CD14-positive monocyte (primary cell): ENCODE measurements around the gene DRGX. TPM values are rescaled to one million over a fixed set of nuclear protein-coding genes. Genes with fewer than 3 reads are reported as not detected.
A peak's percentile ranks its signal among the peaks of the same experiment; 100 is the strongest.

ENCODE experiments used
- DNase-seq, 3 donors: peaks; one replicate each; pipeline ENCODE4 v3.0.0-alpha.2; 2011 to 2022
- H2AFZ ChIP-seq: 2 replicates; pipeline ENCODE4 v1.6.0; 2012; ENCODE audit warnings: mild to moderate bottlenecking, low read depth, low read length, inconsistent platforms; ENCODE audit not compliant: insufficient read depth, poor library complexity, severe bottlenecking
- H3K27ac ChIP-seq, 2 donors: 1 replicate in 1 of 2; 2 replicates in 1 of 2; pipeline ENCODE4 v1.5.1; 2012 to 2013; ENCODE audit warnings: low read length in 2 of 2, control low read depth in 1 of 2, inconsistent platforms in 1 of 2, low read depth in 1 of 2, mild to moderate bottlenecking in 1 of 2
- H3K27me3 ChIP-seq, 2 donors: one replicate each; pipeline versions ENCODE4 v1.6.0 to v1.6.1; 2011 to 2013; ENCODE audit warnings: low read length in 2 of 2; ENCODE audit not compliant: control insufficient read depth in 2 of 2, insufficient read depth in 2 of 2
- H3K36me3 ChIP-seq, 2 donors: replicated peaks in 1 of 2; 1 replicate in 1 of 2; 2 replicates in 1 of 2; pipeline versions ENCODE4 v1.5.1 to v1.6.1; 2012 to 2013; ENCODE audit warnings: low read length in 2 of 2, control low read depth in 1 of 2, inconsistent platforms in 1 of 2, mild to moderate bottlenecking in 1 of 2; ENCODE audit not compliant: insufficient read depth in 2 of 2, control insufficient read depth in 1 of 2
- H3K4me1 ChIP-seq, 2 donors: 1 replicate in 1 of 2; 2 replicates in 1 of 2; pipeline versions ENCODE4 v1.5.1 to v1.6.1; 2012 to 2013; ENCODE audit warnings: low read length in 2 of 2, control low read depth in 1 of 2, inconsistent platforms in 1 of 2, mild to moderate bottlenecking in 1 of 2, moderate library complexity in 1 of 2; ENCODE audit not compliant: insufficient read depth in 2 of 2, control insufficient read depth in 1 of 2
- H3K4me2 ChIP-seq: replicated peaks from 2 replicates; pipeline ENCODE3; 2012; ENCODE audit warnings: low read length, moderate library complexity, mild to moderate bottlenecking; ENCODE audit not compliant: poor library complexity, severe bottlenecking; ENCODE audit errors: extremely low read depth
- H3K4me3 ChIP-seq, 3 experiments: fragments of 200-600 bp in 1 of 3; sonication (generic) in 1 of 3; replicated peaks in 1 of 3; 1 replicate in 2 of 3; 2 replicates in 1 of 3; pipeline ENCODE4 v1.5.1; 2011 to 2013; ENCODE audit warnings: low read length in 3 of 3, mild to moderate bottlenecking in 3 of 3, control low read depth in 2 of 3, low read depth in 2 of 3, inconsistent platforms in 1 of 3, moderate library complexity in 1 of 3
- H3K79me2 ChIP-seq: 2 replicates; pipeline ENCODE4 v1.6.0; 2012; ENCODE audit warnings: mild to moderate bottlenecking, control low read depth, inconsistent platforms, low read length, moderate library complexity; ENCODE audit not compliant: insufficient read depth
- H3K9ac ChIP-seq: 2 replicates; pipeline ENCODE4 v1.6.0; 2017; ENCODE audit warnings: low read length, mild to moderate bottlenecking; ENCODE audit not compliant: insufficient read depth, poor library complexity, severe bottlenecking
- H3K9me3 ChIP-seq, 2 donors: replicated peaks in 1 of 2; 1 replicate in 1 of 2; 2 replicates in 1 of 2; pipeline versions ENCODE4 v1.5.1 to v1.6.1; 2012 to 2013; ENCODE audit warnings: low read length in 2 of 2, control low read depth in 1 of 2; ENCODE audit not compliant: control insufficient read depth in 1 of 2, insufficient read depth in 1 of 2
- H4K20me1 ChIP-seq: 2 replicates; pipeline ENCODE4 v1.6.0; 2012; ENCODE audit warnings: mild to moderate bottlenecking, low read length, control low read depth, moderate library complexity; ENCODE audit not compliant: insufficient read depth
- H3K27ac Mint-ChIP-seq, 7 donors: one replicate each; pipeline ENCODE4 v1.8.0; 2020; ENCODE audit warnings: mild to moderate bottlenecking in 7 of 7, mixed read lengths in 7 of 7, moderate library complexity in 6 of 7, inconsistent platforms in 2 of 7
- H3K27me3 Mint-ChIP-seq, 3 donors: one replicate each; pipeline ENCODE4 v1.8.0; 2021 to 2022; ENCODE audit warnings: low read depth in 3 of 3, mild to moderate bottlenecking in 3 of 3, mixed read lengths in 3 of 3, moderate library complexity in 3 of 3, inconsistent platforms in 1 of 3
- H3K36me3 Mint-ChIP-seq, 2 donors: one replicate each; pipeline ENCODE4 v1.8.0; 2020; ENCODE audit warnings: mixed read lengths in 2 of 2, inconsistent platforms in 1 of 2, mild to moderate bottlenecking in 1 of 2
- H3K4me1 Mint-ChIP-seq: one replicate; pipeline ENCODE4 v1.8.0; 2020; ENCODE audit warnings: mild to moderate bottlenecking, mixed read lengths
- H3K4me3 Mint-ChIP-seq, 2 donors: one replicate each; pipeline ENCODE4 v1.8.0; 2020; ENCODE audit warnings: mild to moderate bottlenecking in 2 of 2, mixed read lengths in 2 of 2, moderate library complexity in 1 of 2
- H3K9me3 Mint-ChIP-seq, 7 donors: one replicate each; pipeline ENCODE4 v1.8.0; 2020 to 2022; ENCODE audit warnings: mixed read lengths in 7 of 7, mild to moderate bottlenecking in 6 of 7, moderate library complexity in 6 of 7, inconsistent platforms in 2 of 7
- CTCF ChIP-seq: fragments of 200-600 bp; IDR thresholded peaks from one replicate; pipeline ENCODE4 v1.8.0; 2022; ENCODE audit warnings: antibody characterized with exemption, mild to moderate bottlenecking
- WGBS: methylation state at CpG from one replicate; pipeline ENCODE4 v1.1.5; 2013; ENCODE audit warnings: missing lambda C conversion rate; ENCODE audit not compliant: insufficient coverage; 5-methylcytosine and 5-hydroxymethylcytosine counted together
- intact Hi-C, 2 donors: fragments of 100-400 bp; cut with micrococcal nuclease; formaldehyde crosslinking; loops; one replicate each; pipeline versions ENCODE4 v1.15.0 to v1.15.1; 2023
- polyA plus RNA-seq, 3 donors: library from polyadenylated mRNA; depleted of rRNA in 1 of 3; unstranded in 2 of 3; stranded (reverse) in 1 of 3; fragments of 300-500 nt in 2 of 3; fragments of >200 nt in 1 of 3; fragmentation: Illumina TruSeq in 2 of 3; gene quantifications; 1 replicate in 2 of 3; 2 replicates in 1 of 3; pipeline ENCODE4 v1.2.3, GENCODE V29; 2012 to 2021

DRGX gene
- polyA plus RNA-seq, 3 donors: not detected

- H3K4me1 Mint-ChIP-seq: no peaks in the 10 kb centered on the region
- no peak overlapping the region for H3K27ac Mint-ChIP-seq
- no peaks in the 10 kb centered on the region for H3K9me3 Mint-ChIP-seq
- H3K27me3 Mint-ChIP-seq: peaks cover 7 to 23% (median 11%) of the 10 kb centered on the region in 3 donors
- H3K4me2 ChIP-seq: no peak overlapping the region
- peak overlapping the region in 1 of 2 donors; percentile 22 for H3K4me3 Mint-ChIP-seq
- H3K27ac ChIP-seq: no peak overlapping the region
- no peak overlapping the region for H3K9ac ChIP-seq
- H4K20me1 ChIP-seq: no peaks in the 10 kb centered on the region
- H3K4me1 ChIP-seq: no peaks in the 10 kb centered on the region
- 56% methylated on average over 1 of the region's 4 CpGs for WGBS
- no peak overlapping the region for H3K4me3 ChIP-seq
- no peaks in the 10 kb centered on the region for H3K27me3 ChIP-seq
- intact Hi-C loops: loop anchor here in 1 of 2 donors (10.0 kb wide), 2 partner anchors 305 to 425 kb away; no protein-coding TSS in a partner anchor
- TF ChIP-seq CTCF: no peak
- H3K36me3 ChIP-seq: no peaks in the 10 kb centered on the region
- no peak overlapping the region for H2AFZ ChIP-seq
- no peaks in the 10 kb centered on the region for H3K79me2 ChIP-seq
- no peaks in the 10 kb centered on the region for H3K36me3 Mint-ChIP-seq
- no peak for DNase-seq
- no peaks in the 10 kb centered on the region for H3K9me3 ChIP-seq
Observed at GRCh38 chr10:49409755-49410154, 13.9 kb upstream of the DRGX start.

DNA sequence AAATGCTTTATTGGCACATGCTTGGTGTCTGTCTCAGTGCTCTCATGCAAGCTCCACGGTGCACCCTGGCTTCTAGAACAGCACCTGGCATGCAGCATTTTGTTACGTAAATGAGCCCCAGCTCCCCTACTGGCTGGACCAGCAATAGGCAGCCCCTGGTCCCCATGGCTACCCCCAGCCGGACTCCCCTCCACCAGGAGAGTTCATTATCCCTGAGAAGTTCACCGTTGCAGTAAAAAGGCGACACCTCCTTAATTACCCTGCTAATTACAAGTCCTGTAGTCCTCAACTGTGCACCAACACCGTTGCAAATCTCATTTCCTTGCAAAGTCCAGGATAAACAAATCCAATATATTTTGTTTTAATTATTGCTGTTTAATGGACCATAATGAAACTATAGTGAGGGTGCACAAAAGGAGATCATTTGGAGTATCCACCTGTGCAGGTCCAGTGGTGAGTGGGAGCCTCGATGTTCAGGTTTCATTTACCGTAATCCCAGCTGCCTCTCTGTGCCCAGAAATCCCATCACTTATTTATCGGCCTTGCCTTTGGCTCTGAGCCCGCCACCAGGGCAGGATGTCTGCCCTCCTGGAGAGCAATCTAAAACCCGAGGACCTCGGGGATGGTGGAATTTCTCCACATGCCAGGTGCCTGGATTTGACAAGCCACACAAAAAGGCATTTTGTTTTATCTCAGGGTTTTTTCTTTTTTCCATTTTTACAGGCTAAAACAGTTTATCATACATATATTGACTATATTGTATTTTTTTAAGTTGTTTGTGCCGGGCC, 12.8 kb upstream of the DRGX start:
- 68% methylated on average over 3 of the region's 13 CpGs for WGBS

More for the DNA sequence above, 12.8 kb upstream of the DRGX start:
- Histone ChIP-seq H3K4me3 (no peak overlapping the region), H3K9ac (no peak overlapping the region), H2AFZ (no peak overlapping the region), H3K4me1 (no peaks in the 10 kb centered on the region), H3K4me2 (no peak overlapping the region), H3K27ac (no peak overlapping the region), H4K20me1 (no peaks in the 10 kb centered on the region), H3K36me3 (no peaks in the 10 kb centered on the region), H3K9me3 (no peaks in the 10 kb centered on the region), H3K27me3 (no peaks in the 10 kb centered on the region), H3K79me2 (no peaks in the 10 kb centered on the region)
- Mint-ChIP-seq H3K4me3 (no peak overlapping the region), H3K27me3 (peaks cover 8 to 27% (median 16%) of the 10 kb centered on the region in 3 donors), H3K27ac (no peak overlapping the region), H3K9me3 (no peaks in the 10 kb centered on the region), H3K4me1 (no peaks in the 10 kb centered on the region), H3K36me3 (no peaks in the 10 kb centered on the region)
- TF ChIP-seq CTCF: peak; percentile 36
- no peak for DNase-seq
- intact Hi-C loops: loop anchor here in 1 of 2 donors (10.0 kb wide), 1 partner anchor 304 kb away; no protein-coding TSS in a partner anchor
